ENCODE results near the gene SLC26A8. TPM values are rescaled to one million over a fixed set of nuclear protein-coding genes. Genes with fewer than 3 reads are reported as not detected.
"Not testable (repeated sequence)": the region's sequence is repeated elsewhere in the genome, so short reads cannot be mapped to it uniquely, and the experiment has no call there.

Gene SLC26A8
- total RNA-seq, 2 donors from 2014 or later, result 15.2 TPM; not detected in 1

DNA sequence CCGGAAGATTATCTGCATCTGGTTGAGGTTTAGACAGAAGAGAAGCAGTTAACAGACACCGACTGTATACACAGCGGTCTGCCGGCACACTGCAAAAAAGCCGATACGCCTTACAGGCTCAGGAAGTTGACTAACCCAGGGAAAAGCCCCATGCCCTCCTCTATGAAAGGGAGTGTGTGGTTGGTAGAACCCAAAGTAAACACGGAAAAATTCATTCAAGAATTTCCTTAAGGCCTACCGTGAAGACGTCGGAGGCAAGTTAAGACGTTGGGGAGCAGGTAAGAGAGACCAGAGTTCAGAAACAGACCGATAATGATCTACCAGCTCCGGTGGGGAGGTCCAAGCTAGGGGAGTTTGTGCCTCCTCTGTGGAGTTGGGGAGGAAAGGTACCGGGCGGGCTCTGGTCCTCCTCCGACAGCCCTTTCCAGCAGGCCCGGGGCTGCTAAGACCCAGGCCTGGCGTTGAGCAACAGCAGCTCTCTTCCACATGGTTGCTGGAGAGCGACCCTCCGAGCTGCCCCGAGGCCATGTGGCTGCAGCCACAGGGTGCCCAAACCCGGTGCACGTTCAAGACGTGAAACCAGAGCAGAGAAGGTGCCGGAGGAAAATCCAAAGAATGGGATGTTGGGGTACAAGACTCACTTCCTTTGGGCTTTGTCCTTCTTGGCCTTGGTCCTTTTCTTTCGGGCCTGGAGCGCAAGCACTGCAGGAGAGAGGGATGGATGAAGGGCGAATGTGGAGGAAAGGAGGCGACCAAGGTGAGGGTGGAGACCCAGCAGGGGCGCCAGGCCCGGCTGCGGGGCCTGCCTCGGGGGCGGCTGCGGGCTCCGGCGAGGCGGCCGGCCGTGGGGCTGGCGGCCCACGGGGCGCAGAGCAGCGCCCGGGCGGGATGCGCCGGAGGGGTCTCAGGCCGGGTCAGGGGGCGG is 104.4 kb downstream of the SLC26A8 start:
- Histone ChIP-seq H3K27ac (peak overlapping the region; percentile 62 to 75), H3K27me3 (replicated peaks; ENCODE audit: insufficient read depth) (no peaks in the 10 kb centered on the region), H3K4me1 (replicated peaks) (no peaks in the 10 kb centered on the region), H3K36me3 (no peaks in the 10 kb centered on the region), H3K4me3 (peak overlapping the region; percentile 86 to 89), H3K9me3 (no peaks in the 10 kb centered on the region)
- TF ChIP-seq POLR2AphosphoS5 (IDR thresholded peaks at IDR 0.05), result peak; percentile 50
- TF ChIP-seq, protein P1, sequence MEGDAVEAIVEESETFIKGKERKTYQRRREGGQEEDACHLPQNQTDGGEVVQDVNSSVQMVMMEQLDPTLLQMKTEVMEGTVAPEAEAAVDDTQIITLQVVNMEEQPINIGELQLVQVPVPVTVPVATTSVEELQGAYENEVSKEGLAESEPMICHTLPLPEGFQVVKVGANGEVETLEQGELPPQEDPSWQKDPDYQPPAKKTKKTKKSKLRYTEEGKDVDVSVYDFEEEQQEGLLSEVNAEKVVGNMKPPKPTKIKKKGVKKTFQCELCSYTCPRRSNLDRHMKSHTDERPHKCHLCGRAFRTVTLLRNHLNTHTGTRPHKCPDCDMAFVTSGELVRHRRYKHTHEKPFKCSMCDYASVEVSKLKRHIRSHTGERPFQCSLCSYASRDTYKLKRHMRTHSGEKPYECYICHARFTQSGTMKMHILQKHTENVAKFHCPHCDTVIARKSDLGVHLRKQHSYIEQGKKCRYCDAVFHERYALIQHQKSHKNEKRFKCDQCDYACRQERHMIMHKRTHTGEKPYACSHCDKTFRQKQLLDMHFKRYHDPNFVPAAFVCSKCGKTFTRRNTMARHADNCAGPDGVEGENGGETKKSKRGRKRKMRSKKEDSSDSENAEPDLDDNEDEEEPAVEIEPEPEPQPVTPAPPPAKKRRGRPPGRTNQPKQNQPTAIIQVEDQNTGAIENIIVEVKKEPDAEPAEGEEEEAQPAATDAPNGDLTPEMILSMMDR (IDR thresholded peaks at IDR 0.05), result no peak
- peak; percentile 42 for TF ChIP-seq POLR2A (IDR thresholded peaks at IDR 0.05)
- intact Hi-C loops (cut with DNase I), result no loop called here
- DNase-seq (ENCODE audit: low spot score), result peak; percentile 42
- under 1% methylated on average over 44 of the region's 50 CpGs for WGBS

DNA sequence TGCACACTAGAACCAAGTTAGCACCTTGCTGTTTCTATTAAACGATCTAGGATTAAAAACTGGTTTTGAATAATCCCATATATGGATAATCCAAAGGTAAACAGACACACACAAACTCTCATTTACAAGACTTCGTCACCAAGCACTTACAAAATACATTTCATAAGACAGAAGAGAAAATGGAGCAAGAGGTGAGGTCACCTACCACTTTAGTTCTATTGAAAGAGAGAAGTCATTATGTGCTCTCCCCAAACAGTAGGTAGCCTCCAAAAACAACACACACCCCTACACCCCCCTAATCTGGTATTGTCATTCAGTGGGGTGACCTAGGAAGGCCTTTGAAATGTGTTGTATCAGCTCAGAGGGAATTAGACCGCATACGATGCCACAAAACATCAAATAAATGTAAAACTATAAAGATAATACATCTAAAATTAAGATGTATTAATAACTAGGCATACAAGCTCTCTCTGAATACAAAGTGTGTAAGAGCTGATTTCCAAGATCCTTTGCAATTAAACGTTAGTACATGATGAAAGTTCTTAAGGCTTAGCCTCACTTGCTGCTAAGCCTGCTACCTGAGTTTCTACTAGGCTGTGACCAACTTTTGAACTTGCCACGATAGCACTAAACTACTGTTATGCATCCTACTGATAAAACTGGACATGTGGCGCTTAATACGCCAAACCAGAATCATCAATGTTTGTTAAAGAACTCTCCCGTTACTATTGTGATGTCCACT is 105.2 kb downstream of the SLC26A8 start:
- DNase-seq (ENCODE audit: low spot score), result no peak
- intact Hi-C loops (cut with DNase I), result no loop called here
- 22% methylated on average over 9 of the region's 9 CpGs for WGBS
- Histone ChIP-seq H3K27ac (peak overlapping the region in 1 of 2 donors; percentile 75), H3K4me1 (replicated peaks) (no peaks in the 10 kb centered on the region), H3K27me3 (replicated peaks; ENCODE audit: insufficient read depth) (no peaks in the 10 kb centered on the region), H3K4me3 (peak overlapping the region; percentile 86 to 89), H3K36me3 (peaks cover 0 to 3% of the 10 kb centered on the region in 2 donors), H3K9me3 (no peaks in the 10 kb centered on the region)
- TF ChIP-seq POLR2AphosphoS5 (IDR thresholded peaks at IDR 0.05), result no peak
- TF ChIP-seq, protein P1 (IDR thresholded peaks at IDR 0.05), result no peak

- H3K4me3 ChIP-seq; H3K27ac ChIP-seq; intact Hi-C loops (cut with DNase I); H3K9me3 ChIP-seq; H3K27me3 ChIP-seq (replicated peaks; ENCODE audit: insufficient read depth); DNase-seq (ENCODE audit: low spot score); H3K36me3 ChIP-seq; H3K4me1 ChIP-seq (replicated peaks): not testable (repeated sequence)
- WGBS, result 94% methylated on average over 6 of the region's 6 CpGs
Observed at GRCh38 chr6:35916893-35917292, 107.5 kb downstream of the SLC26A8 start.

- no peaks in the 10 kb centered on the region for H3K4me1 ChIP-seq (replicated peaks)
- H3K9me3 ChIP-seq, result no peaks in the 10 kb centered on the region
- WGBS, result 97% methylated on average over 3 of the region's 3 CpGs
- peaks cover 0 to 3% of the 10 kb centered on the region in 2 donors for H3K36me3 ChIP-seq
- H3K27ac ChIP-seq, result no peak overlapping the region
- no peak for DNase-seq (ENCODE audit: low spot score)
- no peak overlapping the region for H3K4me3 ChIP-seq
- no peaks in the 10 kb centered on the region for H3K27me3 ChIP-seq (replicated peaks; ENCODE audit: insufficient read depth)
- intact Hi-C loops (cut with DNase I), result no loop called here
- TF ChIP-seq POLR2AphosphoS5 (IDR thresholded peaks at IDR 0.05) (no peak), POLR2A (IDR thresholded peaks at IDR 0.05) (no peak)
- TF ChIP-seq, protein P1 (IDR thresholded peaks at IDR 0.05), result no peak
Observed at GRCh38 chr6:35916056-35916455, 108.4 kb downstream of the SLC26A8 start.

DNA sequence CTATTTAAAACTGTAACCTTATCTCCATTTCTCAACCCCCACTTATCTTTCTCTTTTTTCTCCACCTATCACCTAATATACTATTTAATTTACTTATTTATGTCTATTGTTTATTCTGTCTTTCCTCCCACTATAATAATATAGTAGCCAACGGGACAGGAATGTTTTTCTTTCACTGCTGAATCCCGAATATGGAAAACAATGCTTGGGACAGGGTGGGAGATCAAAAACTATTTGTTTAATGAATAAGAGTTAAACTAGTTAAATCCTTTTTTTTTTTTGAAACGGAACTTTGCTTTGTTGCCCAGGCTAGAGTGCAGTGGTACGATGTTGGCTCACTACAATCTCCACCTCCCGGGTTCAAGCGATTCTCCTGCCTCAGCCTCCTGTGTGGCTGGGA is 109.9 kb downstream of the SLC26A8 start:
- no peaks in the 10 kb centered on the region for H3K9me3 ChIP-seq
- 70% methylated on average over 6 of the region's 6 CpGs for WGBS
- no peak overlapping the region for H3K4me3 ChIP-seq
- H3K4me1 ChIP-seq (replicated peaks), result no peaks in the 10 kb centered on the region
- TF ChIP-seq POLR2AphosphoS5 (IDR thresholded peaks at IDR 0.05) (no peak), POLR2A (IDR thresholded peaks at IDR 0.05) (no peak)
- TF ChIP-seq, protein P1 (IDR thresholded peaks at IDR 0.05), result no peak
- H3K36me3 ChIP-seq, result peaks cover 0 to 3% of the 10 kb centered on the region in 2 donors
- H3K27me3 ChIP-seq (replicated peaks; ENCODE audit: insufficient read depth), result no peaks in the 10 kb centered on the region
- intact Hi-C loops (cut with DNase I), result no loop called here
- no peak overlapping the region for H3K27ac ChIP-seq
- DNase-seq (ENCODE audit: low spot score), result no peak

Measured in prostate gland (tissue), 2 donors.